AG04450 (cell line): Measurements from ENCODE around the gene IGIP. TPM values are rescaled to one million over a fixed set of nuclear protein-coding genes. Genes with fewer than 3 reads are reported as not detected.

ENCODE experiments used
- CTCF ChIA-PET: fragments of 300-600, 350-600 bp; formaldehyde crosslinking; extraction: SDS; loops from one replicate; lab custom pipeline; 2022; ENCODE audit warnings: antibody characterized with exemption, inconsistent platforms; lab: Charles Lee
- POLR2A ChIA-PET: fragments of 350-600 bp; formaldehyde crosslinking; extraction: SDS; loops from one replicate; lab custom pipeline; 2021; ENCODE audit warnings: antibody characterized with exemption, inconsistent platforms; lab: Yijun Ruan, JAX
- DNase-seq: peaks from one replicate; pipeline ENCODE4 v3.0.0-alpha.2; 2011; ENCODE audit warnings: low read depth, low spot score
- H3K27ac ChIP-seq: one replicate; pipeline ENCODE4 v1.5.1; 2012; ENCODE audit warnings: low read depth, low read length, control low read depth
- H3K27me3 ChIP-seq: one replicate; pipeline ENCODE4 v1.6.0; 2012; ENCODE audit warnings: low read length; ENCODE audit not compliant: control insufficient read depth, insufficient read depth
- H3K4me3 ChIP-seq: 2 replicates; pipeline ENCODE4 v1.5.1; 2011; ENCODE audit warnings: mild to moderate bottlenecking, low read depth, low read length, control low read depth
- H3K9me3 ChIP-seq: 2 replicates; pipeline ENCODE4 v1.5.1; 2012; ENCODE audit warnings: low read length; ENCODE audit not compliant: control insufficient read depth, insufficient read depth
- CTCF ChIP-seq: IDR thresholded peaks from 2 replicates; pipeline ENCODE4 v1.5.1; 2011; ENCODE audit warnings: low read depth, low read length, control low read depth, inconsistent platforms
- polyA plus RNA-seq: library from polyadenylated mRNA; depleted of rRNA; stranded (reverse); fragments of >200 nt; gene quantifications from 2 replicates; pipeline ENCODE4 v1.2.3, GENCODE V29; 2011; rRNA removed

The IGIP gene
- polyA plus RNA-seq, 1 experiment = 2.2 TPM

GRCh38 chr5:140178086-140178410 lies 52.3 kb downstream of the IGIP start:
- DNase-seq = no peak
- Histone ChIP-seq H3K9me3 (no peaks in the 10 kb centered on the region; the same call in 1 of the 2 replicates), H3K27me3 (no peaks in the 10 kb centered on the region), H3K27ac (no peak overlapping the region), H3K4me3 (no peak overlapping the region)
- TF ChIP-seq CTCF = no peak
- ChIA-PET POLR2A (interaction anchor here (0.6 to 0.7 kb wide), 2 partner anchors 9 to 152 kb away, joined by 5 to 15 read pairs; no protein-coding TSS in a partner anchor), CTCF (interaction anchor here (0.7 to 3.3 kb wide), 6 partner anchors 25 to 180 kb away, joined by 3 to 13 read pairs (median 8); no protein-coding TSS in a partner anchor)

GRCh38 chr5:140178482-140179116 lies 52.9 kb downstream of the IGIP start:
- Histone ChIP-seq H3K27ac (no peak overlapping the region), H3K4me3 (no peak overlapping the region), H3K9me3 (no peaks in the 10 kb centered on the region; the same call in 1 of the 2 replicates), H3K27me3 (no peaks in the 10 kb centered on the region)
- ChIA-PET CTCF (interaction anchor here (0.7 to 3.3 kb wide), 6 partner anchors 24 to 180 kb away, joined by 3 to 13 read pairs (median 8); no protein-coding TSS in a partner anchor), POLR2A (interaction anchor here (0.6 to 0.7 kb wide), 2 partner anchors 10 to 151 kb away, joined by 5 to 15 read pairs; no protein-coding TSS in a partner anchor)
- no peak for TF ChIP-seq CTCF
- DNase-seq = no peak

Other genes starting within 250 kb of the IGIP start
- gene NRG2, start 82.6 kb upstream of the IGIP start, polyA plus RNA-seq = 0.02 and 0.12 TPM in 2 replicates
- 3.5 and 4.5 TPM in 2 replicates for gene PURA, start 11.8 kb upstream of the IGIP start, polyA plus RNA-seq
- gene CYSTM1, start 49.3 kb downstream of the IGIP start, polyA plus RNA-seq = 13.1 and 14.9 TPM in 2 replicates
- 112 TPM in 2 replicates for gene PFDN1, start 177.2 kb downstream of the IGIP start, polyA plus RNA-seq
- gene HBEGF, start 220.7 kb downstream of the IGIP start, polyA plus RNA-seq = 6.6 and 7.0 TPM in 2 replicates
- gene SLC4A9, start 234.3 kb downstream of the IGIP start, polyA plus RNA-seq = not detected in 2 replicates